Left lung (tissue), 10 donors: ENCODE results near the gene PTP4A2. TPM values are rescaled to one million over a fixed set of nuclear protein-coding genes. Genes with fewer than 3 reads are reported as not detected.
A peak's percentile ranks its signal among the peaks of the same experiment; 100 is the strongest.
"Not testable (repeated sequence)": the region's sequence is repeated elsewhere in the genome, so short reads cannot be mapped to it uniquely, and the experiment has no call there.

Experiments used
- ATAC-seq: fragments of 200-7000 bp; cut with Tn5 transposase; one replicate; pipeline ENCODE4 v1.9.1; 2020; ENCODE audit warnings: moderate library complexity
- DNase-seq, 4 donors: peaks; one replicate each; pipeline ENCODE4 v3.0.0-alpha.2; 2013 to 2020
- H3K27ac ChIP-seq, 2 donors: fragments of 200-600 bp; sonication (generic) in 1 of 2; one replicate each; pipeline versions ENCODE4 v1.5.0 to v1.8.0; 2020 to 2021
- H3K27me3 ChIP-seq, 2 donors: fragments of 200-600 bp; sonication (generic) in 1 of 2; one replicate each; pipeline versions ENCODE4 v1.5.0 to v1.8.0; 2020 to 2021
- H3K36me3 ChIP-seq, 2 donors: fragments of 200-600 bp; sonication (generic) in 1 of 2; one replicate each; pipeline versions ENCODE4 v1.5.0 to v1.8.0; 2020 to 2021
- H3K4me1 ChIP-seq, 2 donors: fragments of 200-600 bp; one replicate each; pipeline ENCODE4 v1.8.0; 2021
- H3K4me3 ChIP-seq, 2 donors: fragments of 200-600 bp; sonication (generic) in 1 of 2; one replicate each; pipeline versions ENCODE4 v1.5.0 to v1.8.0; 2020 to 2021; ENCODE audit warnings: mild to moderate bottlenecking in 1 of 2
- H3K9me3 ChIP-seq, 2 donors: fragments of 200-600 bp; sonication (generic) in 1 of 2; one replicate each; pipeline versions ENCODE4 v1.5.0 to v1.8.0; 2020 to 2021
- intact Hi-C, 2 donors: fragments of 100-400 bp; cut with DNase I; formaldehyde crosslinking; loops; one replicate each; pipeline versions ENCODE4 v1.11.2 to v1.14.2; 2022
- polyA plus RNA-seq, 6 donors: library from polyadenylated mRNA; unstranded; fragments of 120-200 nt; gene quantifications; one replicate each; pipeline ENCODE4 v1.2.1, GENCODE V29; 2013; ENCODE audit not compliant: insufficient read length in 6 of 6
- total RNA-seq, 2 donors: library from RNA; stranded (reverse); fragmentation: NEBNext Ultra II Directional; extraction: Animal tissue kit (Norgen Biotek cat#: 25700); gene quantifications; one replicate each; pipeline ENCODE4 v1.2.1, GENCODE V29; 2021
- TF ChIP-seq, protein P1 (sequence below), 2 donors: fragments of 200-600 bp; sonication (generic) in 1 of 2; IDR thresholded peaks; one replicate each; pipeline versions ENCODE4 v1.5.0 to v1.8.0; 2021; ENCODE audit warnings: antibody characterized with exemption in 2 of 2
- donor health status: DM: no; HTN: yes; CAD: no.
- donor health status: DM: no; HTN: no; CAD: no.

PTP4A2 gene
- total and polyA plus RNA-seq, 8 donors = 193 to 272 (median 228) TPM

DNA sequence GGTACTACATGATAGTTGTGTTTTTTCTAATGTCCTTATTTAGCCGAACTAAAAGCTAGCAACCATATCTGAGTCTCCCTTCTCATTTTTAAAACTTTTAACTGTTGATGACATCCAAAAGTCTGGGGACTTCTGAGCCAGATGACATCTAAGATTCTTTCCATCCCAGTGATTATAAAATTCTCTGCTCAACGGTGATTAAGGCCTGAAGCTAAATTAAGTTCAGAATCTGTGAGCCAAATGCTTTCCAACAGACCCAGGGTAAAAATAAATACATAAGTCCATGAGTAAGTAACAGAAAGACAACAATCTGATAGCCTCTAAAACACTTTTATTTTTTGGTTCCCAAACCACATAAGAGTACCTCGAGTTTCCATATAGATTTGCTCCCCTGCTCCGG is 13.1 kb upstream of the PTP4A2 start:
- intact Hi-C loops = no loop called here
- ATAC-seq = no peak
- Histone ChIP-seq H3K4me1 (peaks cover 17 to 35% of the 10 kb centered on the region in 2 donors), H3K27me3 (no peaks in the 10 kb centered on the region), H3K9me3 (no peaks in the 10 kb centered on the region), H3K36me3 (no peaks in the 10 kb centered on the region), H3K4me3 (no peak overlapping the region), H3K27ac (no peak overlapping the region)
- DNase-seq = no peak
- TF ChIP-seq, protein P1, sequence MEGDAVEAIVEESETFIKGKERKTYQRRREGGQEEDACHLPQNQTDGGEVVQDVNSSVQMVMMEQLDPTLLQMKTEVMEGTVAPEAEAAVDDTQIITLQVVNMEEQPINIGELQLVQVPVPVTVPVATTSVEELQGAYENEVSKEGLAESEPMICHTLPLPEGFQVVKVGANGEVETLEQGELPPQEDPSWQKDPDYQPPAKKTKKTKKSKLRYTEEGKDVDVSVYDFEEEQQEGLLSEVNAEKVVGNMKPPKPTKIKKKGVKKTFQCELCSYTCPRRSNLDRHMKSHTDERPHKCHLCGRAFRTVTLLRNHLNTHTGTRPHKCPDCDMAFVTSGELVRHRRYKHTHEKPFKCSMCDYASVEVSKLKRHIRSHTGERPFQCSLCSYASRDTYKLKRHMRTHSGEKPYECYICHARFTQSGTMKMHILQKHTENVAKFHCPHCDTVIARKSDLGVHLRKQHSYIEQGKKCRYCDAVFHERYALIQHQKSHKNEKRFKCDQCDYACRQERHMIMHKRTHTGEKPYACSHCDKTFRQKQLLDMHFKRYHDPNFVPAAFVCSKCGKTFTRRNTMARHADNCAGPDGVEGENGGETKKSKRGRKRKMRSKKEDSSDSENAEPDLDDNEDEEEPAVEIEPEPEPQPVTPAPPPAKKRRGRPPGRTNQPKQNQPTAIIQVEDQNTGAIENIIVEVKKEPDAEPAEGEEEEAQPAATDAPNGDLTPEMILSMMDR (IDR thresholded peaks at IDR 0.05) = no peak

DNA sequence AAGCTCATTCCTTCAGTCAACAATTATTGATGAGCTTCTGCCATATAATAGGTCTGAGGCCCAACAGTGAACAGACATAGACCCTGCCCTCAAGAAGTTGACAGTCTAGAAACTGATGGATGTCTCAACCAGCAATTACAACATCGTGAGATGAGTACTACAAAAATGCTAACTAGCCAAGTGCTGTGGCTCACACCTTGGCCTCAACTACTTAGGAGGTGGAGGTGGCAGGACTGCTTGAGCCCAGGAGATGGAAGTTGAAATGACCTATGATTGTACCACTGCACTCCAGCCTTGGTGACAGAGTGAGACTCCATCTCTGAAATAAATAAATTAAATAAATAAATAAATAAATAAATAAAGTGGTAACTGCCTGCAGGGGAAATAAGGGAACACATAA is 11.7 kb upstream of the PTP4A2 start:
- no peaks in the 10 kb centered on the region for H3K9me3 ChIP-seq
- TF ChIP-seq, protein P1 (IDR thresholded peaks at IDR 0.05) = no peak
- no peak for DNase-seq
- H3K36me3 ChIP-seq = no peaks in the 10 kb centered on the region
- H3K27me3 ChIP-seq = no peaks in the 10 kb centered on the region
- intact Hi-C loops = no loop called here
- ATAC-seq = no peak
- no peak overlapping the region for H3K27ac ChIP-seq
- H3K4me1 ChIP-seq = peaks cover 7 to 35% of the 10 kb centered on the region in 2 donors
- no peak overlapping the region for H3K4me3 ChIP-seq

DNA sequence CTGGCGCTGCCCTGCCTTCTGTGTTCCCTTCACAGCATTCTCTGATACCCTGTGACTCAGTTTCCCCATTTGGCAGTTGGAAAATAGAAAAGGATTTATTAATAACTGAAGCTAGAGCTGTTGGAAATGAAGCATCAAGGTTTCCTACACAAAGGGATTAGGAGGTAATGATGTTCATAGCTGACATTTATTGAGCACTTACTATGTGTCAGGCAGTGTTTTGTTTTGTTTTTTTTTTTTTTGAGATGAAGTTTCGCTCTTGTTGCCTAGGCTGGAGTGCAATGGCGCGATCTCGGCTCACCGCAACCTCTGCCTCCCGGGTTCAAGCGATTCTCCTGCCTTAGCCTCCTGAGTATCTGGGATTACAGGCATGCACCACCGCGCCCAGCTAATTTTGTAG is 7.5 kb upstream of the PTP4A2 start:
- Histone ChIP-seq H3K4me1 (peaks cover 8 to 60% of the 10 kb centered on the region in 2 donors), H3K27ac (peak overlapping the region; percentile 99)
- H3K9me3 ChIP-seq, H3K36me3 ChIP-seq, DNase-seq, ATAC-seq, intact Hi-C loops, H3K4me3 ChIP-seq, H3K27me3 ChIP-seq: not testable (repeated sequence)

DNA sequence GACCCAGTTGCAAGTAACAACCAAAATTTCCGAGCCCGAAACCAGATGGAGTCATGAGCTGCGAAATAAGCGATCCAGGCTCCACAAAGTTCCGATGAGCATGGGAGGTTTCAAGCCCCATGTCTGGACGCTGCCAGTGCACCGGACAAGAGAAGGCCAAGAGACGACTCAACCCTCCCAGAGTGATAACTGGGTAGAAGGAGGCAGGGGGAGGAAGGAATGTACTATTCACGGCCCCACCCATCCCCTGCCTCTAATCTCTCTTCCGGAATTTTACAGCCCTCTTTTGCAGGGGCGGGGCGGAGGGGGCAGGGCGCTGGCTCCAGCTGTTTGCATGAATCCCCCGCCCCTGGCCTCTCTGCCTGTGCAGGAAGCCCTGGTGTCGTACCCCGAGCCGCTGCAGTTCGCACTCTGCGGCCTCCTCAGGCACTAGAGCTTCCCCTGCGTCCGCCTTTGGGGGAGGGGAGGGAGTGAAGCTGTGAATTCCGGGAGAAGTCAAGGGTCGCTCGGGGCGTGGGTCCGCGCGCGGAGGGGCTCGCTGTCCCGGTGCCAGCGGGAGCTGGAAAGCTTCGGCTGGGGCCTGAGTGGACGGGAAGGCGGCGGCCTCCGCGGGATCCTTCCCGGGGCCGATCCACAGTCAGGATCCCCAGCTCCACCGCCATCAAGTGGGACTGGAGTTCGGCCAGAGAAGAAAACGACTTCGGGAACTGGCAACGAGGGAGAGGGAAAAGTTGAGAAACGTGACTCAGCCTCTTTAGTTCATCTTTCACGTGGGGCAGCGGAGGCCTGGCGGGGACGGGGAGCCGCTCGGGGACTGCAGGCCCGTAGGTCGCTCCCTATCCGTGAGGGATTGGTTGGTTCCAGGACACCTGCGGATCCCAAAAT is 6.3 kb upstream of the PTP4A2 start:
- Histone ChIP-seq H3K27ac (peak overlapping the region; percentile 99), H3K4me3 (peak overlapping the region; percentile 34 to 40), H3K27me3 (no peaks in the 10 kb centered on the region), H3K9me3 (no peaks in the 10 kb centered on the region), H3K36me3 (no peaks in the 10 kb centered on the region), H3K4me1 (peaks cover 8 to 72% of the 10 kb centered on the region in 2 donors)
- ATAC-seq = peak; percentile 88
- intact Hi-C loops = no loop called here
- peak; percentile 76 to 94 (median 90) for DNase-seq
- TF ChIP-seq, protein P1 (IDR thresholded peaks at IDR 0.05) = no peak

DNA sequence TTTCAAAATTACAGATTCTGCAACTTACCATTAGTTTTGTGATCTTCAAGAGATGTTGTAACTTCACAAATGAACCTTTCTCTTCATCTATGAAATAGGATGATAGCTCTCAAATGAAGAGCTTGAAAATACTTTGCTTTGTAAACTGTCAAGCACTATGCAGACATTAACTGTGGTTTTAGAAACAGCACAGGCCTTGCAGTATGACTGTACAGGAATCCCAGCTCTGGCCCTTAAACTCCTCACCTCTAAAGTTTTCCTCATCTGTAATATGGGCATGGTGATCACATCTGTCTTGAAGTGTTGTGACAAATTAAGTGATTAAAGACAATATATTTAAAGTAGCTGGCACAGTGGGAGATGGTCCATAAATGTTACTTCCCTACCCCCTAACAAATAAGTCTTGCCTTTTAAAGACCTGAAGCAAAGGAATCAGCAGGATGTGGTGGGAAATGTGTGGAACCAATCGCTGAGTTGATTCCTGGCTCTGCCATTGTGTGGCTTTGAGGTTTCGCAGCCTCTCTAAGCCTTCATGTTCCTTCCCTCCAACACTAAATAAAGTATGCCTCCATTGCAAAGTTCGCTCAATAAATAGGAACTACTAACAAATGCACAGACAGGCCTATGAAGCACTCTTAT is 5.5 kb upstream of the PTP4A2 start:
- Histone ChIP-seq H3K4me3 (peak overlapping the region in 1 of 2 donors; percentile 40), H3K9me3 (no peaks in the 10 kb centered on the region), H3K4me1 (peaks cover 8 to 77% of the 10 kb centered on the region in 2 donors), H3K27ac (peak overlapping the region; percentile 99), H3K27me3 (no peaks in the 10 kb centered on the region), H3K36me3 (no peaks in the 10 kb centered on the region)
- DNase-seq = no peak
- TF ChIP-seq, protein P1 (IDR thresholded peaks at IDR 0.05) = no peak
- ATAC-seq = no peak
- intact Hi-C loops = no loop called here

DNA sequence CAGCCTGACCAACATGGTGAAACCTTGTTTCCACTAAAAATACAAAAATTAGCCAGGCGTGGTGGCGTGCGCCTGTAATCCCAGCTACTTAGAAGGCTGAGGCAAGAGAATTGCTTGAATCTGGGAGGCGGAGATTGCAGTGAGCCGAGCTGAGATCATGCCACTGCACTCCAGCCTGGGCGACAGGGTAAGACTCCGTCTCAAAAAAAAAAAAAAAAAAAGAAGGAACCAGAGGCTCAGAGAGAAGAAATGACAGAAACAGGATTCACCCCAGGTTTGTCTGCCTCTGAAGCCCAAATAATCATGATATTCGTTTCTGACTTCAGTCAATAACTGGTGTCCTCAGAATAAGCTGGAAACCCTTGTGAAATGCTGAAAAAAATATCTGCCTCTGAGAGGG is 3.9 kb upstream of the PTP4A2 start:
- H3K9me3 ChIP-seq, intact Hi-C loops, H3K27me3 ChIP-seq, DNase-seq, H3K4me3 ChIP-seq, H3K36me3 ChIP-seq, ATAC-seq: not testable (repeated sequence)
- peak overlapping the region; percentile 44 to 99 for H3K27ac ChIP-seq
- H3K4me1 ChIP-seq = peaks cover 8 to 77% of the 10 kb centered on the region in 2 donors
